UCSD-AML1 (cell line): ENCODE results near the gene GRIK3.

Experiments
- DNase-seq: peaks from one replicate; lab custom pipeline; 2025; ENCODE audit not compliant: unreplicated experiment; lab: John Stamatoyannopoulos, UW

GRIK3 gene

DNA sequence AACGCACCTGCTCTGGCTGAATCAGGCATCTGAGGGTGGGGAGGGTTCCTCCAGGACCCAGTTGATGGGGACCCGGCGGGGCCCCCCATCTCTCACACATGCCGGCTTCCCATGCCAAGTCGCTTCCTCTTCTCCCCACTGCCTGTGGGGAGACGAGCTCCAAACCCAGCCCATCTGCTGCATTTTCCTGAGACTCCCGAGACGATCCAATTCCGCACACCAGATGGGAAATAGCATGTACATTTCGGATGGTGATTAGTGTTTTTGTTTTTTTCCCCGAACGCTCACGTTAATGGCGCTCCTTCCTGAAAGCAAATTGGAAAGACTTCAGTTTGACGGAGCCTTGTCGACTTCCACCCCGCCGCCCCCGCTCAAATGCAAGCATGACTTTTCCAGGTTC, 13.2 kb upstream of the GRIK3 start:
- no peak for DNase-seq

DNA sequence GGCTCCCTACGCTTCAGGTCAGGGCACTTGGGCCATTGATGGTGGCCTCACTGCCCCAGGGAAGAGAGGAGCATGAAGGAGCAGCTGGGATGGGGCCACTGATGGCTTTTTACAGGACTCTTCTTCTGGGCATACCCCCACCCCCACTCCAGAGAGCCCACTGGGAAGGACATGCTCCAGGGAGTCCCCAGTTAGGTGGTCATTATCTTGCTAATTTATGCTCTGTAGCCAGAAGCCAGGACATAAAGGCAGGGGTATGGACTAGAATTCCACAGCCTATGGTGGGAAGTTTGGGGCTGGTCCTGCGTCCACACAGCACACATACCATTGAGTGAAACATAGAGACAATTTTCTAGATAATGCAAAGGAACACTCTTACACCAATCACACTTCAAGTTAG, 8.8 kb upstream of the GRIK3 start:
- no peak for DNase-seq

DNA sequence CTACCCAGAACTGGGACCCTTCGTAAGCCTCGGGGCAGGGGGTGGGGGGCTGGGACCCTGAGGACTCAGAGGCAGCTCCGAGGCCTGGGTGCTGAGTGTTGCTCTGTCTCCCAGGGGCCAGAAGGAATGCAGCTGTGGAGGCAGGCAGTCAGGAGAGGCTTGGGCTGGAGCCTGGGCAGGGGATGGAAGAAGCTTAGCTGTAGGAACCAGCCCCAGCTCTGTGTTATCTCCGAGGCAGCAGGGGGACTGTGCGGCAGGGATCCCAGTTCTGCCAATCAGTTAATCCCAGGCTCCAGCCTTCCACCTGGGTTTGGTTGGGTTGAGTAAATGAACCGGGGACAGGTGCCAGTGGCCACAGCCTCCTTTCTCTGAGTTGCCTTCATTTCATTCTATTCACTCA, 8.2 kb upstream of the GRIK3 start:
- no peak for DNase-seq

DNA sequence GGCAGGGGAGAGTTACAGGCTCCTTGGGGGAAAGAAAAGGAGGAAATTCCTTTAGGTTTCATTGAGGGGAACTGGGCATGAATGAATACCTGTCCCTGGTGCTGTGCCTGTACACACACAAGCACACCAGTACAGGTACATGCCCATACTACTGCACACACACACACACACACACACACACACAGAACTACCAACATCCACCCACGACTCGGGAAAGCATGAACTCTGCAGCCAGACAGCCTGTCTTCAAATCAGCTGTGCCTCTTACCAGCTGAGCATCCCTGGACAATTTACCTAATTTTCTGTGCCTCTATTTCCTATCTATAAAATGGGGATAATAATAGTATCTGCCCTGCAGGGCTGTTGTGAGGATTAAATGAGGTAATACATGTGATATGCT, 7.2 kb upstream of the GRIK3 start:
- DNase-seq: no peak

DNA sequence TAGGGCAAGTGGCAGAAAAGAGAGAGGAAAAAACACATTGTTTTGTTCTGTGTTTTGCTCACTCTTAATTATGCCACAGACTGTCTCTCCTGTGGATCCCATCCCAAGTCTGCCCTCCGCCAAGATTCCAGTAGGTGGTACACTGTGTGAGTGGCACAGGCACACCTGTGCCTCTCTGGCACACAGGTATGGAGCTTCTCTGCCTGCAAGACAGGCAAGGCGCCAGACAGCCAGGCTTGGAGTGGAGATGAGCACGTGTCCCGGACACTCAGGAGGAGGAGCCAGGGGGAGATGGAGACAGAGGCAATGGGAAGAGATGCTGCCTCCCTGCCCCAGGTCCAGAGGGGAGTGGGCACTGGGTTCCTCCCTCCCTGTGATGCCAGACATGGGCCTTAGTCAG, 6.5 kb upstream of the GRIK3 start:
- no peak for DNase-seq

DNA sequence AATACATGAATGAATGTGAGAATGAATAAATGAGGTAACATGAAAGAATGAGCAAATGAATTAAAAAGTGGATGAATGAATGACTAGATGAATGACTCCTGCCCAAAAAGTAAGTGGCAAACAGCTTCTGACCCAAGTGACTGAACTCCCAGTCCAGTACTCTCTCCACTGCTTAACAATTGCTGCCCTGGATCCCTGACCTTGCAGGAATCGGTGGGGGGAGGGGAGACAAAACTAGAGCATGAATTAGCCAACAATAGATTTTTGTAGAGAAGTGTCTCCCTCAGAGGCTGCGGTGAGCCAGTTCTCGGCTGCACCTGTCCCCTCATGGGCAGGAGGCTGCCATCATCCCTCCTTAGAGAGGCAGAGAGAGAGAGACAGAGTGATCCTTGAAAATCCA, 5.9 kb upstream of the GRIK3 start:
- DNase-seq: no peak

DNA sequence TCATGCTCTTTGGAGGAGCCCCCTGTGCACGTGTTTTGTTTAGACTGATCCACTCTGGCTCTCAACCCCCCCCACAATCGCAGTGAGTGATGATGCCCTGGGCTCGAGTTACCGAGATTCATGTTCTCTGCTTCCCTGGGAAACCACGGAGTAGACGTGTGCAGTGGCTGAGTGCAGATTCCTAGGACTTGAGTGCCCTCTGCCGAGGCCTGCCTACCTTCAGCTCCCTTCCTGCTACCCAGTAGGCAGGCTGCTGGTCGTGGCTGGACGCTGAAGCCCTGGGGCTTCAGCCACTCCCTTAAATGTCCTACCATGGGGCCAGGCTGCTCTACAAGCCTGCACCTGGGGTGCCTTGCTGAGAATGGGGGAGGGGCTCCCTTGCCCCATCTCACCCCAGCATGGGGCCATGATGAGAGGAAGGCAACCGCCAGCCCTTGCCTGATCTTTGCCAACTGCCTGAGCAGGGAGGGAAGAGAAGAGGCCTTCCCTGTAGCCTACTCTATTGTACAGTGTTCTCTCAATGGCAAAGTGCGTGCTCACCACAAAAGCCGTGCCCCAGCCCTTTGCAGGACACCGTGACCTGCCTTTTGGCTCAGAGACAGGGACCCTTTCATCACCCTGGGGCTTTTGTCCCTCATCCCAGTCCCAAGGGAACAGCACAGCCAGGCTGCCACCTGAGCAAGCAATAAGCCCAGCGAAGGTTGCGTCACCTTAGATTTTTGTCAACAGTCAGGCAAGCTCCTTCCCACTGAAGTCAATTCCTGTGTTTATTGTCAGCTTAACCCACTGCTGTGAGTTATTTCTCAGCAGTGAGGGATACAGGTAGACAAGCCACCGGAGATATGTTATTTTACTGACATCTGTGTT, 4.1 kb upstream of the GRIK3 start:
- no peak for DNase-seq

DNA sequence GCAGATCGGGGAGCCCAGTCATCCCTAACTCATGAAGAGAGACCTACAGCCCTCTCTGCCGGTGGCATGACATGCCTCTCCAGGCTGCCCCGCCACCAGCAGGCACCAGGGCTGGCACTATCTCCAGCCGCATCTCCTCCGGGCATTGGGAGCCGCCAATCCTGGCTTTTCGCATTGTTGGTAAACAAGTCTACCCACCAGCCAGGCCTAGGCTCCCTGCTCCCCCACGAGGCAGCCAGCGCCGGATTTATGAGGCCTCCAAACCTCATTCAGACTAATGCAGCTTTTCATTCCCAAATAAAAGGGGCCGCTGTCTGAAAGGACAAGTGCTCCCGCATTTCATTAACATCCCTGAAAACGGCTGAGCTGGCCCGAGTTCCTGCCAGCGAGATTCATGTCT, 3.4 kb upstream of the GRIK3 start:
- DNase-seq: no peak

DNA sequence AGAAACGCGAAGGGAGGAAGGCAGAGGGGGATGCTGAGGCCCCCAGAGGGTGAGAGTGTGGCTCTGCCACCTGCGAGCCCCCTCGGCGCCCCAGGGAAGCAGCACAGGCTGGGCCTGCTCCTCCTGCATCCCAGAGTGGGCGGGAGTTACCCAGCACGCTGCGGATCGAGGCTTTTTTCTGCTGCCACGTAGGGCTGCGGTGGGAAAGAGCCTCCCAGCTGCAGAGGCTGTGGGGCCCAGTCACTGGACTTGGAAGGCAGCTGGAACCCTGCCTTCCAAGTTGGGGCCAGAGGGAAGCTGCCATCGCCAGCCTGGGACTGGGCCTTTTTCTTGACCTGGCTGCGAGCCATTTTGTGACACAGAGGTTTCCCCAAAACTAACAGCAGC, 2.3 kb upstream of the GRIK3 start:
- DNase-seq: no peak

DNA sequence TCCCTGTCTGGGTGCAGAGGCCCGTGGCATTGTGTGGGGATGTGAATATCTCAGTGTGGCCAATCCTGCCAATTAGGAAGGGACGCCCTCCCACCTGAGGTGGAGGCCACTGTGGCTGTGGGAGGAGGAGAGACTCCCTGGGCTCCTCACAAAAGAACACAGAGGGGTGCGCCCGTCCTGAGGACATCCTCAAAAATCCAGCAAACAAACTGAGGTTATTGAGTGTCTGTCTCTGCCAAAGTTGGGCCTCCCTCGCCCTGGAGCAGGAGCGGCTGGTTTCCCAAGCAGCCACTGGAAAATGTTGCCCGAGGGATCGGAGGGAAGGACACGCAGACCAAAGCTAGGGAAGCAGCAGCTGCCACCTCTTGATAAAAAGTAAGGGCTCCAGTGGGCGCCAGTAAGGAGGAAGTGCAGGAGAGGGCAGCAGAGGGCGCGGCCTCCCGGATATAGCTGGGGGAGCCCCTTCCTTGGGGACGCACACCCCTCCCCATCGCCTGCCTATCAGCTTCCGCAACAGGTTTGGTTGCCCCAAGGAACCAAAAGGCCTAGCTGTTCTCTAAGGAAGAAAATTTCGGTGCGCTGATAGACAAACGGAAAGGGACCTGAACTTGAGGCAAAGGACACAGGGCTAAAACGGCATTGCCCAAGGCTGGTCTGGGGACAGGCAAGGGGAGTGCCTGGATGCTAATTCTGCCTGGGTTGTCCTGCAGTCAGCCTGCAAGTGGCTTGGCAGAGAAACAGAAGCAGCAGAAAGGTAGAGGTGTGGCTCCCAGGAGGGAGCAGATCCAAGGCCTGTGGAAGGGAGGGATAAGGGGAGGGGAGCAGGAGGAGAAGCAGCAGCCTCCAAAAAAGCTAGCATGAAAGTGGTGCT, 1.7 kb upstream of the GRIK3 start:
- peak; percentile 75 for DNase-seq

DNA sequence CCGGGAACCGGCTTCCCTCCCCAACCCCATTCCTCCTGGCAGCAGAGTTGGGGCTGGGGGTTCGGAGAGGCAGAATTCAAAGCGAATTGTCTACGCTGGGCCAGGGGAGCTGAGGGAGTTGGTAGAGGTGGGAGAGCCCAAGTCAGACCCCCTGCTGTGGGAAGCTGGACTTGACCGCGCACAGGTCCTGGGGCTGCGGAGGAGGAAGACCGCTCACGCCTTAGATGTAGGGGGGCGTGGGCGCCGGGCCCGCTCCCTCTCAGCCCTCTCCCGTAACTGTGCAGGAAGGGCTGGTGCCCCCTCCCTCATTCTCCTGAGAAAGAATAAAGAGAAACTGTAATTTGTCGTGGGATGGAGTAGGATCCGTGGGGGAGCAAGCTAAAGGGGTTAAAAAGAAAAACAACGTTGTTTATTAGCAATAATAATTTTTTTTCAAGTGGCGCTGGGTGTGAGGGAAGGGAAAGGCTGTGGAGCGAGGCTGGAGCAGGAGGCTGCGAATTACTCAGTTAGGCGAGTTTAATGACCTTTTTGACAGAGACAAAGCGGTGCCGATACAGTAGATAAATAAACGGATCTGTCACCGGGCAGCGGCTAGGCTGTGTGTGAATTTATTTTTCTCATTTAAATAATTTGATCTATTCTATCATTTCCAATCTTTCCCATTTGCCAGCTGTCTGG, 838 bp upstream of the GRIK3 start:
- no peak for DNase-seq

DNA sequence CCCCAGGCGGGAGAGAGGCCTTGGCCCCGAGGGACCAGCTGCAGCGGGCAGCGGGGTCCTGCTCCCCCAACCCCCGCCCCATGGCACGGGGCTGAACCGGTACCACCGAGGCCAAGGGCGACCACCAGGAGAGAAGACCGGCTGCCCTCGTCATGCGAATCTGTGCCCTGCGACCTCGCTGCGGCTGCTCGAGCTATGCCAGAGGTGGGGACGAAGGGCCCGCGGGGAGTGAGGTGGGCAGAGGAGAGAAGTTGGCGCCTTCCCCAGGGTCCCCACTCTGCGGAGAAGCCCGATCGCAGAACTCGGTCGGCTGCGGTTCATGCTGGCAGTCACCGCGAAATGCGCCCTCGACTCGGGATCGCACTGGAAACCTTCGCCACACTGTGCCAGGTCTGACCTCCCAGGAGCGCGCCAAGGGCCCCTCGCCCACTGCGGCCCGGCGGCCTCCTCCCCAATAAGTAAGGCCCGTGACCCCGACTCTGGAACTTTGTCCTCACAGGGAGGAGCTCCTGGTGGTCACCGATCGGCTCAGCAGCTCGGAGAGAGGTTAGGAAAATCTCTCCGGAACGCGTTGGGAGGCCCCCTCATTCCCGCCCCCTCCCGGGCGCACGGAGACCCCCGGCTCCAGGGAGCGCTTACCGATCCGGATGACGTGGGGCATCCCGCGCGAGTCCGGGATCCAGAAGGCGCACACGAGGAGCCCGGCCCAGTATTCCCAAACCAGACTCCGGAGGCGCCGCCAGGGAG, 787 bp downstream of the GRIK3 start:
- no peak for DNase-seq

DNA sequence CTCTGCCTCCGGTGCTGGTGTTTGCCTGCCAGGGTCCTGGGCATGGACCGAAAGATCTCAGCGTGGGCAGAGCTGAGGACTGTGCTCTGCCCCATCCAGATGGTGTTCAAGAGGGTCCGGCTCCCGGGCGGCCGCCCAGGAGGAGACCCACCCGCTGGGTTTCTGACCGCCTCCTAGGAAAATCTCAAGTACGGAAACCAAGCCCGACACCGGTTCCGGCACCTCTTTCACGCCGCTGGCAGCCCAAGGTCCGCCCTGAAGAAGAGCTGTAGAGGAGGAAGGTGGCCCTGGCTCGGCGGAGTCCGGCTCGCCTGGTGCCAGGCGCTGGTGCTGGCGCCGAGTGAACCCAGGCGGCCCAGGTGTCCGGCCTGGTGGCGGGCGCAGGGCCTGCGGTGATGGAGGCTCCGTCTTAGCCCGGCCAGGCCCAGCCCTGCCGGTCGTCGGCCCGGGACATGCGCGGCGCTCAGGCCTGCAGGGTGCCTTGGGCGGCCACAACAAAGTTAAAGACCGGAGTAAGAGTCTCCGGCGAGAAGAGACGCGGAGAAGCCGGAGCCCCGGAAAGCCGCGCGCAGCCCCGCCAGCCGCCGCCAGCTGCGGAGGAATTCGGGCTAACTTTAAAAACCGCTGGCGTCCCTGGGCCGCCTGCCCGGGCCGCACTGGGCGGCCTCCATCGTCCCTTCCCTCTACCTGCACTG, 1.5 kb downstream of the GRIK3 start:
- no peak for DNase-seq

DNA sequence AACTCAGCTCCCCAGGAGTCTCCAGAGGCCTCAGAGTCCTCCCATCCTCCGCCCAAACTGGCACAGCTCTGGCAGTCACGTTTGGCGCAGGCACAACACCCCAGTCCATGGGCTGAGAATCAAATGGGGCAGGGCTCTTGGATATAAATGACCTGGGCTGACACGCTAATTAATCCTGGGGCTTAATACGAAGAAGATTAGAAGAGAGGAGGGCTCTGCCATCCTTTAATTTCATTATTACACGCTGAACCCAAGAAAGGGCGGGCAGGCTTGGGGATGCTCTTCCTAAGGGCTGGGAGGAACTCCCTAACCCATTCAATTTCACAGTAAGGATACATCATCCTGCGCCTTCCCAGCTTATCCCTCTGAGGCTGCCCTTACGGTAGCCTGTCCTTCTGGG, 2.4 kb downstream of the GRIK3 start:
- DNase-seq: no peak

DNA sequence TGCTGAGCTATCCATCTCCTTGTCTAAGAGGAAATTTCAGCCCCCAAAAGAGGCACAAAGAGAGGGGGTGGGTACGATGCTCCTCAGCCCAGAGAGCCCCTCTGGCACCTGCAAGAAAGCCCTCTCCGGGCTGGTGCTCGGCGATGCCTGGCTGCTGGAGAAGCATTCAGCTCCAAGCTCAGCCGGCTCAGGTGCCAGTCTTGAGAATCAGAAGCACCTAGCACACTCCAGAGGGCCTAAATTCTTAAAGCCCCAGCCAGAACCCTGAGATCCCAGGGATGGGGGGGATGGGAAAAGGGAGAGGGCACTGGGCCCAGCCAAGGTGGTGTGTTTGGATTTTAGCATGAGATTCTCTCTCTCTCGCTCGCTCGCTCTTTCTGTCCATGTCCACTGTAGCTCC, 2.9 kb downstream of the GRIK3 start:
- no peak for DNase-seq

DNA sequence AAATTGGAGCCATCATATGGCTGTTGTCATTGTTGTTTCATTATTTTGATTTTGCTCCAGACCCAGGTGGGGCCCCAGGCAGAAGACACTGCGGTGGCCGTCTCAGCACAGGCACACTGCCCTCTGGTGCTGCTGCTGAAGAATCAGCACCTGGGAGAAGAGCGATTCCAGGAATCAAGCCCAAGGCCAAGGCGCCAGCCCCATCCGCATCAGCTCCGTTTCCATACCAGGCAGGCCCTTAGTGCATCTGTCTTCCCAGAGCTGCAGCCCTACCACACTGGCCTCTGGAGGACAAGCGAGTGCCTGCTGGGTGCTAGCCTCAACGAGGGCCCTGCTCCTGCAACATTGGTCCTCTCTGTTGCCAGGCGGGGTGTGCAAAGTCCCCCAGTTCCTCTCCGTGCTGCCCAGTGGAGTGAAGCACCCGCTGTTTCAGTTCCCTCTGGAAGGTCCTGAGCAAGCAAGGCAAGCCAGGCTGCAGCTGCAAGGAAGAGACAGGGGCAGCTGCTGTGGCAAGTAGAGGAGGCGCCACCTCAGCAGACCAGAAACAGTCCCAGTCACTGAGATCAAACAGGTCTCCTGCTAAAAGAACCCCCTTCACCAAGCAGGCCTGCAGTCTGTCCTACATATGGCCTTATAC, 5.2 kb downstream of the GRIK3 start:
- DNase-seq: no peak

DNA sequence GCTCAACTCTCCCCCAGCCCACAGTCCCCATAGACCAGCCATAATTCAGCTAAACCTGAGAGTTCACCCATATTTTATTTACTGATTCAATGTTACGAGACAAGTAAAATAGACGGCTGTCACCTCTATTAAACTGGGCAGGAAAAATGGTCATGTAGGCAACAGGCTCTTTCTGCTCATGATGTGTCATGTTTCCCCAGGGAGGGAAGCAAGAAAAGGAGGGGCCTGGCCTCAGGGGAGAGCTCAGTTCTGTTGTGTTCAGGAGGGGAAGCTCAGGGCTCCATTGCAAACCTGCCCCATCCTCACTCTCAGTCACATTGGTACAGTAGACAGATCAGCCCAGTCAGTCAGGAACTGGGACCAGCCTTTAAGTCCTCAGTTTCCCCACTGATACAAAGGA, 12.8 kb downstream of the GRIK3 start:
- no peak for DNase-seq

DNA sequence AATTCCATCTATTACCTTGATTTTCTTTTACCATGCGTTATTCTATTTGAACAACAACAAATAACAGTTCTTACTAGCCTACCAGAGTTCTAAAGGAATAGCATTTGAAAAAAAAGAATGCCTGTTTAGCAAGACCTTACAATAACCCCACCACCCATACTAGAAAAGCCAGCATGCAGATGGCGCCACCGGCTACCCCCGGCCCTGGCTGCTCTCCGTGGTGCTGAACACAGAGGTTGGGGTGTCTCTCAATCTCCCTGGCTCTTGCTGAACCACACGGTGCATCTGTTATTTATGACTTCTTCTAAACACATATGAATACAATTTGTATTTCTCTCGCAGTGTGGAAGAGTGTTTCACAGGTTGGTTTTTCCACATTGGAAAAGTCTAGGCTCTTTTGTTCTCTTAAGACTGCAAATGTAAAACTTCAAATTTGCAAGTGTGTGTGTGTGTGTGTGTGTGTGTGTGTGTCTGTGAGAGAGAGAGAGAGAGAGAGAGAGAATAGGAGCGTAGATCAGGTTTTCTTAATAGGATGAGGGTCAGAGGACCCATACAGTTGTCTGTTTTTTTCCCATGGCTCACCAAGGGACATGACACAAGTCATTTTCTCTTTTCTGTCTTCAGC, 13.6 kb downstream of the GRIK3 start:
- DNase-seq: peak; percentile 35

DNA sequence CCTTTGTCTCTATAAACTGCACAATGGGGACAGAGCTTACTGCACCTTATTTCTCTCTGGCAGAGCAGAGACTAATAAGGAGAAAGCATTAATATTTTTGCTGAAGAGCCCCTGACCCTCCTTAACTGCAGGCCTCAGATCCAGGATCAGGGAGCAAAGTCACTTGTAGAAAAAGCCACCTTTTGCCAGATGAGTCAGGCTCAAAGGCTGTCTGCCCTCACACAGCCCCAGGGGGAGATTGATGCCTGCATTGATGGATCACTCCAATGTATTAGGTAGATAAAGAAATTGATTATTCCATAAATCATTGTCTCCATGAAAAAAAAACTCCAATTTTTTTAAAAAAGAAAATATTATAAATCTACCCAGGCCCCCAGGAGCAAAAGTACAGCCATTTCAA, 15.8 kb downstream of the GRIK3 start:
- DNase-seq: no peak

DNA sequence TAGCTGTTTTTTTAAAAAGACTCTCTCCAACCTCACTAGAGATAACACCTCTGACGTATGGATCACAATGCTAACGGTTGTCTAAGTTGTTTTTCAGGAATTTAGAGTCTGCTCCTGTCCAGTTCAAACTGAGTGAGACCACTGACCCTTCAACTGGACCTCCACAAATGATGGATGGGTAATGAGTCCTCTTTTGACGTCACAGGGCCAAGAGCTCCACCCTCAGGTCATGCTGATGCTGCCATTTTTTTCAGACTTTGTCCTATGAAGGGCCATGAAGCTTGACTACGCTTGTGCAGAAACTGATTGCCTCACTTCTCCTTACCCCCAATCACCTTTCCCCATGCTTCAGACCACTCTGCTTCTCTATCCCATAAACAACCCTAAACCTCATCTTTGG, 16.6 kb downstream of the GRIK3 start:
- DNase-seq: no peak
